GM19099 (cell line): Measurements from ENCODE around the gene ZNF407.

ENCODE experiments used
- POLR2A ChIP-seq: IDR thresholded peaks from 3 replicates; pipeline ENCODE4 v1.6.1; 2011; ENCODE audit warnings: low read depth; ENCODE audit not compliant: insufficient read length; ENCODE audit errors: extremely low read depth

The ZNF407 gene

DNA sequence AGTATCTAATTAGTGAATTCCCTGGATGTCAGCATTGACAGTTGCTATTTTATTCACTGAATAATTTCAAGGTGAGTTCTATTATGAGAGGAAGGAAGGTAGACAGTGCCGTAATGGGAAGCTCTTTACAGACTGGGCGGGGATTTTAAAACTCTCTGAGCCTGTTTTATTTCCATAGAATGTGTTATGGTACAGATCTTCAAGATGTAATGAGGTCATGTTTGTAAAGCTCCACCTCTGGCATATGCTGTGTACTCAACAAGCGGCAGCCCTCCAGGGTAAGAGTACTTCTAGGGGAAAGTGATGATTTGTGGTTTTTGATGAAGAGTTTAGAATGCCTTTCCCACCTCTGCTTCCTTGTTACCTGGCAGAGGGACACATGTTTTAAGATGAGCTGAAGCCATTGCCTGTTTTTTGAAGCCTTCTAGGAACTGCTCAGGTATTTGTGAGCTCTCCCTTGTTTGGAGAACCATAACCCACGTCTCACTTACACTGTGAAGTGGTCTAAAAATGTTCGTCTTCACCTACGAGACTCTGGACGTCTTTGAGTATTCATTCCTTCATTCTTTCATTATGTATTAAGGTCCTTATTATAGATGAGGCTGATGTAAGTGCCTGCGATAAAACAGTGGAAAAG is 360.0 kb downstream of the ZNF407 start:
- TF ChIP-seq POLR2A: no peak

DNA sequence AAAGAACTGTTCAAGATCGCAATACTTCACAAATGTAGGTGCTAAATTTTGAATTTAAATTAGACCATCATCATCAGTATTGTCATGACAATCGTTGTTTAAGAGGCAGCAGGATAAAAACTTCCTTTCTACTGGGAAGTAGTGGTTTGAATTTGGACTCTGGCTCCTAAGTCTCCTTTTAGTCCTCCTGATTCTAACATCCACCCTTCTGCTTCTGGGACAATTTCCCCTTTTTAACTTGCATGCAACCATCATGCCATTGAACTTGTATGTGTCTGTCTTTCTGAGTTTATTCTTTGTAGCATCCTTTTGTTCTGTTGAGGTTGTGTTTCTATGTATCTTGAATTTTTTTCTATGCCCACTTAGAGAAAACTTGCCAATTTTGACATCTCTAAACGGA is 361.5 kb downstream of the ZNF407 start:
- TF ChIP-seq POLR2A: no peak

DNA sequence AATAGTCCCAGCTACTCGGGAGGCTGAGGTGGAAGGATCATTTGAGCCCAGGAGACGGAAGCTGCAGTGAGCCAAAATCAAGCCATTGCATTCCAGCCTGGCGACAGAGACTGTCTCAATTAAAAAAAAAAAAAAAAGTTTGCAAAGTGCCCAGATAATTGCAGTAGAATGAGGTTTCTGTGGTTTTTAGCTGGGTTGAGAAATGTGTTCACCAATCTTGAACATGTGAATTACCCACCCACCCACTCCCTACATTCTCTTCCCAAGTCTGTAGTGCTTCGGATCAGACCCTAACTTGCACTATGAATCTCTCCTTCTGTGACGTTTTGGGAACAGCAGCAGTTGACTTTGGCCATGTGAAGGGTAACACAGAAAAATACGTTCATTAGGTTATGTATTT is 363.9 kb downstream of the ZNF407 start:
- TF ChIP-seq POLR2A: no peak

DNA sequence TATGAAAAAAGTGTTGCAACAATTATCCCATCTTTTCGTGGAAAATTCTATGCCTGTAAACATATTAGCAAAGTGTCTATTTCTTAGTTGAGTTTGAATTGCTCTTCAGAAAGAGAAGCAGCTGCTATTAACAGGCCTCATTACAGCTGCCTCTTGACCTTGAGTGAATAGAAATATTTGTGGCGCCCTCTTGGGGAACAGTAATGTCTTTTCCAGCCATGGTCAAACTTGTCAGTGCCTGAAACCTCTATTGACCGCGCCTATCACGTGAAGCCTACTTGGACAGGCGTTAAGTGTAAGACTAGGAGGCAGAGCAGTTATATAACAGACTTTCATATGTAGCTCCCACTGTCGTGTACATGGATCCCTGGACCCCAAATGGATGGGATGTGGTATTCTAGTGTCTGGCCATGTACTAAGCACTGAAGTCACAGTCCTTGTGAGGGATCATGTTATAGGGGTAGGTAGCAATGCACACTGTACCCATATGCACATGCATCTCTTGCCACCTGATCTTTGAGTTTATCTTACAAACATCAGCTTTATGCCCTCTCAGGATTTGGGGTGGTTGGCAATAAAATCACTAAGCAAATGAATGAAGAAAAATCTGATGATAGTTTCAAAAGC is 366.3 kb downstream of the ZNF407 start:
- TF ChIP-seq POLR2A: no peak

DNA sequence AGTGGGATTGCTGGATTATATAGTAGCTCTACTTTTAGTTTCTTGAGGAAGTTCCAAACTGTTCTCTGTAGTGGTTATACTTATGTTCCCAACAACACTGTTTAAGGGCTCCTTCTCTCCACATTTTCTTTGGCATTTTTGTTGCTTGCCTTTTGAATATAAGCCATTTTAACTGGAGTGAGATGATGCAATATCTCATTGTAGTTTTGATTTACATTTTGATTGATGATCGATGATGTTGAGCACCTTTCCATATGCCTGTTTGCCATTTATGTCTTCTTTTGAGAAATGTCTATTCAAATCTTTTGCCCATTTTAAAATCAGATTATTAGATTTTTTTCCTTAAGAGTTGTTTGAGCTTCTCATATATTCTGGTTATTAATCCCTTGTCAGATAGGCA is 368.0 kb downstream of the ZNF407 start:
- TF ChIP-seq POLR2A: no peak

DNA sequence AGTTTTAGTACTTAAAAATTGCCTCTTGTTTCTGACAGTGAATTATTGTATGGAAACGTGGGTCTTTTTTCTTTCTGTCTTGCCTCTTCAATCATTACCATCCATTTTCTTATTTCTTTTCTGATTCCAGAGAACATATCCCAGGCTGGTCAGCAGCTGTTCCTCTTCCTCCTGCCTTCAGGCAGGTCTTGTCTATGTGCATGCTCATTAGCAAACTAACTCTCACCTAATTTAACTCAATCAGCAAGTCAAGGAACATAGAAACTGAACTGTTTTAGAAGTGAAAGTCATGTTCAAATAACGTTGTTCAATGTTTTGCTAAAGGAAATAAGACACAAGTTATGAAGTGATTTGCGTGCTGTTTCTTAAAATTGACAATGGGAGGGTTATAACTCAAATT is 369.8 kb downstream of the ZNF407 start:
- no peak for TF ChIP-seq POLR2A

DNA sequence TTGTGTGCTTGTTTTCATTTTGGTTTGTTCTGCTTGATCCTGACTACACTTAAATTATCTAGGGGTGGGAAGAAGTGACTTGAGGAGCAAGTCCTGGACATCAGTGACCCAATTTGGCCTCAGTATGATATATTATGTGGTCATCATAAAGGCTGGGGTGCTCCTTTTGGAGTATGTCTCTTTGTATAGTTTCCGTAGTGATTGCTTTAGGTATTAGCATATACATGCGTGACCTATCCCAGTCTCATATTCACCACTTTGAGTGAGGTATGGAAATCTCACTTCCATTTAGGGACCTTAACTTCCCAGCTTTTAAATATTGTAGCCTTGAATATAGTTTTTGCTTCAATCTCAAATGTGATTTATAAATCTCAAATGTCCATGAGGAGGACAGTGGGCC is 370.3 kb downstream of the ZNF407 start:
- no peak for TF ChIP-seq POLR2A

DNA sequence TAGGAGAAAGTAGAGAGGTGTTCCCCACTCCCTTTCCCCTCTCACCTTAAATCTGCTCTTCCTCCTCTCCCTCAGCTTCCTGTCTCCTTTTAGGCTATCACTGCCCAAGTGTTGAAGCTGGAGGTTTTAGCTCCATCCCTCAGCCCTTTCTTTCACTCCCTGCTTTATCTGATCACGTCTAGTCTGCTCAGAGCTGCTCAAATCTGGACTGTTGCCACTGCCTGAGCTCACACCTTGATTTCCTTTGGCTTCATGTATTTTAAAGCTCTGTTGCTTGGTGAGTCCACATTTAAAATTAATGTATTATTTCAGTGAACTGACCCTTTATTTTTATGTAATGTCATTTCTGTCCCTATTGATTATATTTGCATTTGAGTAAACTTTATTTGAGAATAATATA is 374.7 kb downstream of the ZNF407 start:
- no peak for TF ChIP-seq POLR2A

DNA sequence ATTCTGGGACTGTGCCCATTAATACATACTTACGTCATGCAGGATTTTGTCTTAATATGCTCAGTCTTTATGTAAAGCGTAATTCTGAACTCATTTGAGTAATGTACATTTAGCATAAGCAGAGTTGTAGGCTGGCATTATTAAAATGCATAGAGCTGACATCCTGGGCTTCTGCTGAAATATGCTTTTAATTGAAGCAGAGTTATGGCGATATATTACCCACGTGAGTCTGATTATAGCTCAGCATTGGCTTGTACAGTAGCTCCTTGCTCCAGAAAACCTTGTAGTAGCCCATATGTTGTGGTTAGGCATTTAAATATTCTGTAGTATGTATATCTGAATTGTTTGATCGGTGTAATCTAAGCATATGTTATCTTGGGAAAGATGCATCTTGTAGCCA is 377.3 kb downstream of the ZNF407 start:
- TF ChIP-seq POLR2A: no peak

DNA sequence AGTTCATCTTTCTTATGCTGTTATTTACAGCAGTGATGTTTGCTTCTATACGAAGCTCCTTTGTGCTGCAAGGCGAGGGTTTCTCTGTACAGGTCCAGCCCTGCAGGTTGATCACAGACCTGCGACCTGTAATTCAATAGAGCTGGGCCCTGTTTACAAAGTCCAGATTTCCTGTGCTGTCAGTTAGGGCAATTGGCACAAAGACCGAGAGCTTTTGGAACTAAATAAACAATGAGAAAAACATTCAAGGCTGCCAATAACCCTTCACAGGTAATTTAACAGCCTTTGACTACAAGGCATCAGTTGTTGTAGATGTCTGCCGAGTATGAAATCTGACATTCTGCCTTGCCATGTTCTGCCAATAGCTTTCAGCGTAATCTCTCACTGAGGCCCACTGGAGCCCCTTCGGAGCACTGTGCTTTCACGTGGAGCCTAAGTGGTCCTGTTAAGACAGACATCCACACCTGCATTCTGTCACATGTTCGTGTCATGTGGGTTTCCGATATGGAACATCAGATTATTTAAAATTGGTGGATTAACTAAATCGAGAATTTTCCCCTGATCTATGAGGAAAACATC is 378.8 kb downstream of the ZNF407 start:
- no peak for TF ChIP-seq POLR2A

DNA sequence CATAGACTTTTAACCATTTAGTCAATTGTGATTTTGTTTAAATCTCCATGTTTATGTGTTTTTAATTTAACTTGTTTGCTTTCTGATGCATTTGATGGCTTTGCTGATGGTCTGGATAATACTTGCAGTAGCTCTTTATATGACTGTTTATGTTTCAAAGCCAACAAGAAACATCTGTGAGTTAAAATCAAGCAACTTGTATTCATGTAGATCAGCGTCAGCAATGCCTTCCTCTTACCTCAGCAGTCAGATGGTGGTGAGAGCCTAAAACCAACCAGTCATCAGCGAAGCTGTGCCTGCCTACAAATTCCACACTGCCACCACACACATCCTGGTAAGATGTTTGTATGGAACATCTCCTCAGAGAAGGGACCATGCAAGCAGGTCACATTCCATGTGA is 379.4 kb downstream of the ZNF407 start:
- TF ChIP-seq POLR2A: no peak

DNA sequence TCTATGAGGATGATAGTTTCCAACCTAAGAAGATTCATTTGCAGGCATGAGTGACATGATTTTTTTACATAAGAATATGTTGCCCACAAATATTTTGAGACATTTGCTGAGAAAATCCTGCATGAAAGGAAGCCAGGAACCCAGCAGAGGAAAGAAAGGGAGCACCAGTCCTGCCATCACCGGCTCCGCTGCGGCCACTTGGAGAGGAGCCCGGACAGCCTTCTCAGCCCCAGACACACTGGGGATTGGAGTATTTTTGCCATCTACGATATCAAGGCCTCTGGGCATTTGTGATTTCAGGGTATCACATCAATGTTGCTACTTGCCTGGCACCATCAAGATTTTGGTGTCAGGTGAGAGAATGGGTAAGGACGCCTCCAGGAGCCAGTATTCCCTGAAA is 383.0 kb downstream of the ZNF407 start:
- no peak for TF ChIP-seq POLR2A

DNA sequence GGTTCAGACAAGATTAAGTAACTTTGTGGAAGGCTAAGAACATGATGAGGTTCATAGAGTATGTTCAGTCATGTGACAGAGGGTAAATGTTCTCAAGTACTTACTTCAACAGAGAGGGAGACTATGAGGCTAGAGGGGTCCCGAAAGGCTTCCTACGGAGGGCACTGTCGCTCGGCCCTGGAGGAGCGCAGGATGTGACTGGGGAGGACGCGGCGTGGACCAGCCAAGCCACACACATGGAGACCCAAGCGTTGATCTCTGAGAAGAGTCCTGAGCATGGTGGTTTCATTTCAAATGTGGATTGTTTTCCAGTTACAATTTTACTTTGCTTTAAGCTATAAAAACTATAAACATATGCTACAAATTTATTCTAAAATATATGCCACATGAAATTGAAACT is 383.8 kb downstream of the ZNF407 start:
- TF ChIP-seq POLR2A: no peak

DNA sequence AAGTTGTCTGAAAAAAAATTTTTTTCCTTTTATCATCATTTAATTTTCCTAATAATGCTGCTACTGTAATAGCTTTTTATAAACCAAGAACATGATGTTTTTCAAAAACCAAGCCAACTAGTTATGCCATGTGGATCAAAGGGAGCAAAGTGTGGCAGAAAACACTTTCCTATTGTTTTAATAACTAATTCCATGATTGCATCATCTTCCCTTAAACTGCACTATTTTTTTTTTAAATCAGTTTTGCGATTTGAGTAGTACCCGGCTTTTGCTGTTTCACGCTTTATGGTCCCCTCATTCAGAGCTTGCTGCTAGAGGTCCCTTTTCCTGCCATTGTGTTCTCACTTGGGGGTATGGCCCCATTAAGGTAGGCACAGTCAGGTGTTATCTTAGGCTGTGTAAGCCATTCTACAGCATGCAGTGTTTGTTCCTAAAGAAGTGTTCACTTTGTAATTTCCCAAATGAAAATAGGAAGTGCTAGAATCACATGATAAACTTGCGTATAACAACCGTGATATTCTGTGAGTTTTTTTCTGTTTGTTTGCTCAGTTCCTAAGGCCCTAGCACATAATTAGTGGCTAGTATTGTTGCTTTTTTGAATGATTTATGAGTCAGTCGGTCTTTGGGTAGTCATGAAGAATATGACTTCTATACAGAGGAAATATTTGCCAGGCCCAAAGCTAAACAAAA is 385.4 kb downstream of the ZNF407 start:
- no peak for TF ChIP-seq POLR2A

DNA sequence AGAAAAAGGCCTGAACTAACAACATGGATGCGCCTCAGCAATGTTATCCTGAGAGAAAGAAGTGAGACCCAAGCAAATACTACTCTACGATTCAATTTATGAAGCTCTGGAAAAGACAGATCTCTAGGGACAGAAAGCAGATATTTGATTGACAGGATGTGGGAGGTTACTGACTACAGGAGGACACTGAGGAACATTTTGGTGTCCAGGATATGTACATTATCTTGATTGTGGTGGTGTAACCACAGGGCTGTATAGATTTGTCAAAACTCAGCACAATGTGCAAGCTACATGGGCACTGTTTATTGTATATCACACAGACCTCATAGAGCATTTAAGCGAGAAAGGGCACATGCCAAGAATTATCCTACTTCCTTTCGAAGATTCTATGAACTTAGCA is 391.5 kb downstream of the ZNF407 start:
- no peak for TF ChIP-seq POLR2A

DNA sequence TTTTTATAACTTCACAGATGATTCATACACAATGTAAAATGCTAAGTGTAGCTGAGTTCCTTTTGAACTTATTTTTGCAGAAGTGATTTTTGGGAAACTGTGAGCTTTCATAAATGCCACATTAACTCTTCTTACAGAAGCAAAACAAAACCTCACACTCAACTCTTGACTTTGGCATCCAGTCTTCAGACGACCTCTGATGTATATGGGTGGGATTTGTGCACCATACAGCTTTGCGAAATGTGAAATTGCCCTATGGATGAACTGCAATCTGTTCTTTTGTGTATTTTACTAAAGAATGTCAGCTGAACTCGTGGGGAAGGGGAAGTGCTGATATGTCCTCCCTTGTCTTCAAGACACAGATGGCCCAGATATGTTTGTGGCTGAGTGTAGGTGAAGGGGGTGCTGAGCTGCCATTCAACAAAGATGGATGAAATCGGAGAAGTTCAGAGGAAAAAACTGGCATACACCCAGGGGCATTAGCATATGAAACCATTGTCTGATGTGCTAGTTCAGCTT is 393.0 kb downstream of the ZNF407 start:
- TF ChIP-seq POLR2A: no peak

DNA sequence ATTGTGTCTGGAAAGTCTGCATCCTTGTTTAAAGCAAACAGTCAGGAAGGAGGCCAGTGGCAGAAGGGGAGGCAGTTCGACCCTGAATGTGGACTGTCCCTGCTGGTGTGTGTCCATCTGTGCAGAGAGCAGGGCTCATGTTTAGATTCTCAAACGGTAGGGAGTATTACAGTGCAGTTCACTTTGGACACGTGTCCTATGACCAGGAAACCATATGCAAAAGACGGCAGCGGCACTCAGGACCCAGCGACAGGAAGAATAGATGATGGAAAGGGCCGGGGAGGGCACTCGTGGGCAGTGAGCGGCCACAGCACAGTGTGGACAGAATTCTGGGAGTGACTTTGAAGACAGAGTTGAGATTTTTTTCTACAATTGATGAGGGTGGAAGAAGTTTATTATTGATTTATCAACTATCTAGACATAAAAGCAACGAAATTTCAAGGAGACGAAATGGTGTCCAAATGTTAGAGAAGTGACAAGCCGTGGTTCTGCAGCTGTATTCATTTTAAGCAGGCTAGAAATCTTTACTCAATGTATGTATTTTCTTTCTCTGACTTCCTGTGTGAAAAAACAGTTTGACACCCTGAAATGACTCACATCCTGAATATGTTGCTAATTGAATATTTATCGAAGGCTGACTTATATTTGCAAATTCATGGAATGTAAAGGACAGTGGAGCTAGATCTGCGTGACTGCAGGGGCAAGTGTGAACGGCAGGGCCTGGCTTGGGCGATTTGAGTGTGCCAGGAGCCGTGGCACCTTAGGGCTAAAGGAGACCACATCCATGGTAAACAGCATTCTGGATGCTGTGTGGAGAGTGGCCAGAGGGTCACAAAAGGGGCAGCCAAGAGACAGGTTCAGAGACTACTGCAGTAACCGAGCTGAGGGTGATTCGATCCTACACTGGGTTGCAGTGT is 397.1 kb downstream of the ZNF407 start:
- TF ChIP-seq POLR2A: peak; percentile 67
